ENCODE results near the gene MYOM1. TPM values are rescaled to one million over a fixed set of nuclear protein-coding genes. Genes with fewer than 3 reads are reported as not detected.

MYOM1 gene
- total and polyA plus RNA-seq, 9 donors: 265 to 771 (median 603) TPM

DNA sequence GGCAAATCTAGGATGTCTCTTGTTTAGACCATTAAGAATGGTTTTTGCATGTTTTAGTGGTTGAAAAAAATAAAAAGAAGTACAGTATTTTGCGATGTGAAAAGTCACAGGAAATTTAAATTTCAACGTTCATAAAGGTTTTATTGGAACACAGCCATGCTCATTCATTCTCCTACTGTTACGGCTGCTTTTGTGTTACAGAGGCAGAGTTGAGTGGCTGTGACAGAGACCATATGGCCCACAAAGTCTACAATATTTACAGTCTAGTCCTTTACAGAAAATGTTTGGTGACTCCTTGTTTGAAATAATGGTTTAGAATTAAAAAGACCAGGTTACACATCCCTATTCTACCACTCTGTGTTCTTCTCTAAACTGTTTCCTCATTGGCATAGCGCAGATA, 48.1 kb downstream of the MYOM1 start:
- H3K4me3 ChIP-seq (ENCODE audit: low read length): no peak overlapping the region
- no peaks in the 10 kb centered on the region for H3K9me3 ChIP-seq (replicated peaks; ENCODE audit: control insufficient read depth, low read depth, low read length)
- H3K27me3 ChIP-seq (ENCODE audit: control insufficient read depth, insufficient read depth, low read length): no peaks in the 10 kb centered on the region
- no CpG with 5 or more reads among the region's 4 CpGs for WGBS (ENCODE audit: insufficient coverage)
- peaks cover 11% of the 10 kb centered on the region for H3K36me3 ChIP-seq (ENCODE audit: control insufficient read depth, insufficient read depth, low read length)
- no peaks in the 10 kb centered on the region for H3K4me1 ChIP-seq (ENCODE audit: control insufficient read depth, insufficient read depth, low read length)
- DNase-seq: no peak
- no peak overlapping the region for H3K27ac ChIP-seq (ENCODE audit: low read length)

DNA sequence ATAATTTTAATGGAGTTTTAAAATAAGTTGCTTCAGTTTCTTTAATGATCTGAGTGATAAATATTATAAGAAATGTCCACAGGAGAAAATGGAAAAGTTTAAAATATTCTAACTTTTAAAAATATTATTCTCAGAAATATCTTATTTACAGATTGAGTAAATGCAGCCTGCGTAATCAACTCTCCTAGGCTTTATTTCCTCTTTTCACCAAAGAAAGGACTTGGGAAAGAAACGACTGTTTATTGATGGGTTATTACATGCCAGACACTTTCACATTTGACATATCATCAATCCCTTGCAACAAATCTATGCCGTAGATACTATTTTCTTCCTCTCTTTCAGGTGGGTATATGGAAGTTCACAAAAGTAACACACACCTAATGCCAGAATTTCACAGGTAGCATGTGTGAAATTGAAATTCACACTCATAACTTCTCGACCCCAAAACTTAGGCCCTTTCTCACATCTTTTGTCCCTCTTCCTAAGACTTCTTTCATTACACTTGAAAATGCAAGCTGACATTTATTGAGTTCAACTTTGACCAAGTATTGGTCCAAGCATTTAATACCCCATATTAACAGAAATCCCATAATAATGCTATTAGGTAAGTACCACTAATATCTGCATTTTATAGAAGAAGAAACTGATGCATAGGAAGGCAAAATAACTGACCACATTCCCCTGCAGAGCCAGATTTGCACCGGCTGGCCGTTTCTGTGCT, 49.2 kb downstream of the MYOM1 start:
- Histone ChIP-seq H3K4me3 (ENCODE audit: low read length) (no peak overlapping the region), H3K4me1 (ENCODE audit: control insufficient read depth, insufficient read depth, low read length) (no peaks in the 10 kb centered on the region), H3K36me3 (ENCODE audit: control insufficient read depth, insufficient read depth, low read length) (peaks cover 11% of the 10 kb centered on the region), H3K9me3 (replicated peaks; ENCODE audit: control insufficient read depth, low read depth, low read length) (no peaks in the 10 kb centered on the region), H3K27me3 (ENCODE audit: control insufficient read depth, insufficient read depth, low read length) (no peaks in the 10 kb centered on the region), H3K27ac (ENCODE audit: low read length) (no peak overlapping the region)
- 50% methylated on average over 2 of the region's 6 CpGs for WGBS (ENCODE audit: insufficient coverage)
- DNase-seq: no peak

DNA sequence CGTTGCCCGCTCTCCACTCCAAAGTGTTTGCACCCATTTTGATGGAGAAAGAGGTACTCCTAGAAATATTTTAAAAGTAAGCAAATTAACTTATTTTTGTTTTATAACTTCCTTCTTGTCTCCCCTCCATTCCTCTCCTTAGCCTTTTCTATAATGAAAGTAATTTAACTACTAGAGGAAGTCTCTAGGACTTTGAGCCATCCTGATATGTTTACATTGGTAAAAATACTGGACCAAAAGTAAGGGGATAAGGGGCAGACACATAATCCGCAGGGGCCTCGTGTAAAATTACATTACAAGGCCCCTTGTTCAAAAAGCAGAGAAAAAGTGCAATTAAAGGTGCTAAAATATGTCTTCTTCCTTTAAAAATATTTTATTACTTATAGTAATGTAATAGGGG, 55.4 kb downstream of the MYOM1 start:
- peaks cover 11% of the 10 kb centered on the region for H3K36me3 ChIP-seq (ENCODE audit: control insufficient read depth, insufficient read depth, low read length)

DNA sequence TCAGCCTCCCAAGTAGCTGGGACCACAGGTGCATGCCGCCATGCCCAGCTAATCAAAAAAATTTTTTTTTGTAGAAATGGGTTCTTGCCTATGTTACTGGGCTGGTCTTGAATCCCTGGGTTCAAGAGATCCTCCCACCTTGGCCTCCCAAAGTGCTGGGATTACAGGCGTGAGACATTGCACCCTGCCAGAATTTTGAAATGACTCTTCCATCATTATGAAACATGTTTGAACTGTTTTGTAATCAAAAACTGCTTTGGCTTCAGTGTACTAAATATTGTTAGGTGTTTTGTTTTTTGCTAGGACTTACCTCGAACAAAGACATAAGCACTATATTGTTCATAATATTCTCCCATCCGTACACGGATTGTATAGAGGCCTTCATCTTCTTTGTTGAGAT, 55.8 kb downstream of the MYOM1 start:
- whole genome bisulfite sequencing (ENCODE audit: insufficient coverage): no CpG with 5 or more reads among the region's 5 CpGs

More for the DNA sequence above, 55.4 kb downstream of the MYOM1 start:
- H3K27ac ChIP-seq (ENCODE audit: low read length): no peak overlapping the region
- no peaks in the 10 kb centered on the region for H3K4me1 ChIP-seq (ENCODE audit: control insufficient read depth, insufficient read depth, low read length)
- H3K9me3 ChIP-seq (replicated peaks; ENCODE audit: control insufficient read depth, low read depth, low read length): no peaks in the 10 kb centered on the region
- DNase-seq: no peak
- H3K27me3 ChIP-seq (ENCODE audit: control insufficient read depth, insufficient read depth, low read length): no peaks in the 10 kb centered on the region
- no peak overlapping the region for H3K4me3 ChIP-seq (ENCODE audit: low read length)
- WGBS (ENCODE audit: insufficient coverage): no CpG with 5 or more reads among the region's 4 CpGs

DNA sequence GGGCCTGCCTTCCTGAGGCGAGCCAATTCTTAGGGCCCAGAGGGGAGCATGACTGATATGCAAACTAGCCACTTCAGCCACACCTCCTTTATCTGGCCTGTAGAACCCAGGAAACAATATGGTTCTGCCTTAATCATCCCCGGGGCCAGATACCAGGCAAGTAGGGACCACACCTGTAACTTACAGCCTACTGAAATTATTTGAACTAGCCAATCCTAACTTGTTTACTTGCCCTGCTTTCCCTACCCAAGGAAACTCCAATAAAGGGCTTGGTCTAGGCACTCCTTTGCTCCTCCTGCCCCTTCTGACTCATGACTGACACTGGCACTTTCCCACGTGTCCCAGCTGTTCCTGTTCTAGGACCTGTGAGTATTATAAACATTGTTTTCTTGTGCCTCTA, 57.6 kb downstream of the MYOM1 start:
- Histone ChIP-seq H3K36me3 (ENCODE audit: control insufficient read depth, insufficient read depth, low read length) (peaks cover 10% of the 10 kb centered on the region), H3K4me3 (ENCODE audit: low read length) (no peak overlapping the region), H3K27ac (ENCODE audit: low read length) (no peak overlapping the region), H3K9me3 (replicated peaks; ENCODE audit: control insufficient read depth, low read depth, low read length) (no peaks in the 10 kb centered on the region), H3K27me3 (ENCODE audit: control insufficient read depth, insufficient read depth, low read length) (no peaks in the 10 kb centered on the region), H3K4me1 (ENCODE audit: control insufficient read depth, insufficient read depth, low read length) (peaks cover 2% of the 10 kb centered on the region)
- WGBS (ENCODE audit: insufficient coverage): 67% methylated on average over 1 of the region's 3 CpGs
- DNase-seq: no peak

More for the DNA sequence above, 55.8 kb downstream of the MYOM1 start:
- Histone ChIP-seq H3K4me1 (ENCODE audit: control insufficient read depth, insufficient read depth, low read length) (no peaks in the 10 kb centered on the region), H3K4me3 (ENCODE audit: low read length) (no peak overlapping the region), H3K9me3 (replicated peaks; ENCODE audit: control insufficient read depth, low read depth, low read length) (no peaks in the 10 kb centered on the region), H3K36me3 (ENCODE audit: control insufficient read depth, insufficient read depth, low read length) (peaks cover 11% of the 10 kb centered on the region), H3K27me3 (ENCODE audit: control insufficient read depth, insufficient read depth, low read length) (no peaks in the 10 kb centered on the region), H3K27ac (ENCODE audit: low read length) (no peak overlapping the region)
- DNase-seq: no peak

DNA sequence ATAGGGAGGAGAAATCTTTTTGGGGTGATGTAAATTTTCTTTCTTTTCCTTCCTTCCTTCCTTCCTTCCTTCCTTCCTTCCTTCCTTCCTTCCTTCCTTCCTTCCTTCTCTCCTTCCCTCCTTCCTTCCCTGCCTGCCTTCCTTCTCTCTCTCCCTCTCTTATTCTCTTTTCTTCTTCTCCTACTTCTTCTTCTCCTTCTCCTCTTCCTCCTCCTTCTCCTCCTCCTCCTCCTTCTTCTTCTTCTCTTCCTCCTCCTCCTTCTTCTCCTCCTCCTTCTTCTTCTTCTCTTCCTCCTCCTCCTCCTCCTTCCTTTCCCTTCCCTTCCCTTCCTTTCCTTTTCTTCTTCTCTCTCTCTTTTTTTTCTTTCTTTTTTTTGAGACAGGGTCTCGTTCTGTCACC, 59.9 kb downstream of the MYOM1 start:
- Histone ChIP-seq H3K4me1 (ENCODE audit: control insufficient read depth, insufficient read depth, low read length) (peaks cover 4% of the 10 kb centered on the region), H3K36me3 (ENCODE audit: control insufficient read depth, insufficient read depth, low read length) (peaks cover 10% of the 10 kb centered on the region), H3K27me3 (ENCODE audit: control insufficient read depth, insufficient read depth, low read length) (no peaks in the 10 kb centered on the region), H3K27ac (ENCODE audit: low read length) (no peak overlapping the region), H3K4me3 (ENCODE audit: low read length) (no peak overlapping the region), H3K9me3 (replicated peaks; ENCODE audit: control insufficient read depth, low read depth, low read length) (no peaks in the 10 kb centered on the region)
- no peak for DNase-seq
- WGBS (ENCODE audit: insufficient coverage): 100% methylated on average over 1 of the region's 1 CpG

DNA sequence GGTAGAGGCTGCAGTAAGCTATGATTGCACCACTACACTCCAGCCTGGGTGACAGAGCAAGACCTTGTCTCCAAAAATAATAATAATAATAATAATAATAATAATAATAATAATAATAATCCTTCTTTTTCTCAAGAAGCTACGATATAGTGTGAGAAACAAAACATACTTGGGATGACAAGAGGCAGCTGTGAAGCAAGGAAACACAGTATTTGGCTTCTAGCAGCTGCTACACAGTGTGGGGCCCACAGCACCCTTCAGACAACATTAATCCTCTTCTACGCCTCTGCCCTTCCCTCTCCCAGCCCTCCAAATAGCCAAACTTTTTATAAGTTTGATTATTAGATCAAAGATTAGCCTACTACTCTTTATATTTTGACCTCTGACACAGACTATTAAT, 62.2 kb downstream of the MYOM1 start:
- H3K36me3 ChIP-seq (ENCODE audit: control insufficient read depth, insufficient read depth, low read length): peaks cover 10% of the 10 kb centered on the region
- H3K9me3 ChIP-seq (replicated peaks; ENCODE audit: control insufficient read depth, low read depth, low read length): no peaks in the 10 kb centered on the region
- H3K4me1 ChIP-seq (ENCODE audit: control insufficient read depth, insufficient read depth, low read length): peaks cover 4% of the 10 kb centered on the region
- no peaks in the 10 kb centered on the region for H3K27me3 ChIP-seq (ENCODE audit: control insufficient read depth, insufficient read depth, low read length)
- H3K4me3 ChIP-seq (ENCODE audit: low read length): no peak overlapping the region
- no CpG with 5 or more reads among the region's 2 CpGs for WGBS (ENCODE audit: insufficient coverage)
- no peak for DNase-seq
- H3K27ac ChIP-seq (ENCODE audit: low read length): no peak overlapping the region

DNA sequence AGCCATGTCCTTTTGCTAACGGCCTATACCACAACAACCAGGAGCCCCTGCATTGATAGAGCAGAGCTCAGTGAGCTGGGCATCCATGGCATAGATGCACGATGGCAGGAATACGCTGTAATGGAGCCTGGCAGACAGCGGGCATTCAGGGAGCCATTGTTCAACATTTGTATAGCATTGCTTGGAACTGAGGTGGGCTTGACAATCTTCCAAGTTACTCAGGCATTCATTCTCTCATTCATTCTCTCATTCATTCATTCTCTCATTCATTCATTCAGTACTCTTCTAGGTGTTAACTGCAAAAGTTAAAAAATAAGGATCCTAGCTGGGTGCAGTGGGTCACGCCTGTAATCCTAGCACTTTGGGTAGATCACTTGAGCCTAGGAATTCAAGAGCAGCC, 62.7 kb downstream of the MYOM1 start:
- WGBS (ENCODE audit: insufficient coverage): 100% methylated on average over 4 of the region's 5 CpGs
- Histone ChIP-seq H3K27me3 (ENCODE audit: control insufficient read depth, insufficient read depth, low read length) (no peaks in the 10 kb centered on the region), H3K27ac (ENCODE audit: low read length) (no peak overlapping the region), H3K9me3 (replicated peaks; ENCODE audit: control insufficient read depth, low read depth, low read length) (no peaks in the 10 kb centered on the region), H3K4me1 (ENCODE audit: control insufficient read depth, insufficient read depth, low read length) (peaks cover 4% of the 10 kb centered on the region), H3K36me3 (ENCODE audit: control insufficient read depth, insufficient read depth, low read length) (peaks cover 7% of the 10 kb centered on the region), H3K4me3 (ENCODE audit: low read length) (no peak overlapping the region)
- DNase-seq: no peak

DNA sequence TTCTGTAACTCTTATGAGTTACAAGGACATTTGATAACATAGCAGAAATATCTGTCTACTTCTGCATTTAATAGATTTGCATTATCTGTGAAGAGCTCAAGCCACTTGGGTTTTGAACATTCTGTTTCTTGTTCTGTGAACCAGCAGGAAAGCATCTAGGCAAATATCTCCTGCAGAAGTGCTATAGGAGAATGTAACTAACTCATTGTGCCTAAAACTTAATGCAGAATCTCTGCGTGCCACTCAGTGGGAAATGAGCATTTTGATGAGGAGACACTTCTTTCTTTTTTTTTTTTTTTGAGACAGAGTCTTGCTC, 63.5 kb downstream of the MYOM1 start:
- no peak overlapping the region for H3K27ac ChIP-seq (ENCODE audit: low read length)
- H3K36me3 ChIP-seq (ENCODE audit: control insufficient read depth, insufficient read depth, low read length): peaks cover 7% of the 10 kb centered on the region

DNA sequence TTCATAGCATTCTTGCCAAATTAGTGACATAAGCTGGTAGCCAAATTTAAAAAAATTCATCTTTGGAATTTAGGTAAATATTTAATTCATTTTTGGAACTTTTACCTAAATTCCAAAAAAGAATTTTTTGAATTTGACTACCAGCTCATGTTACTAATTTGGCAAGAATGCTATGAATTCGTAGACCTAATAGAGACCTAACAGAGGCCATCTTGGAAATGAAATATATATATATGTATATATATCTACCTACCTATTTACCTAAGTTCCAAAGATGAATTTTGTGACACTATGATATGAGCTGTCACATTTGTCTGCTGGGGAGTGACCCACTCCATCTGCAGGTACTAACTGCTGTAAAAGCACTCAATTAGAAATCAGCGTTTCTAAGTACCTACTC, 65.6 kb downstream of the MYOM1 start:
- WGBS (ENCODE audit: insufficient coverage): no CpG with 5 or more reads among the region's 2 CpGs
- Histone ChIP-seq H3K4me3 (ENCODE audit: low read length) (no peak overlapping the region), H3K36me3 (ENCODE audit: control insufficient read depth, insufficient read depth, low read length) (peaks cover 9% of the 10 kb centered on the region), H3K9me3 (replicated peaks; ENCODE audit: control insufficient read depth, low read depth, low read length) (no peaks in the 10 kb centered on the region), H3K27me3 (ENCODE audit: control insufficient read depth, insufficient read depth, low read length) (no peaks in the 10 kb centered on the region), H3K4me1 (ENCODE audit: control insufficient read depth, insufficient read depth, low read length) (peaks cover 4% of the 10 kb centered on the region), H3K27ac (ENCODE audit: low read length) (no peak overlapping the region)
- DNase-seq: no peak

More for the DNA sequence above, 63.5 kb downstream of the MYOM1 start:
- Histone ChIP-seq H3K9me3 (replicated peaks; ENCODE audit: control insufficient read depth, low read depth, low read length) (no peaks in the 10 kb centered on the region), H3K4me1 (ENCODE audit: control insufficient read depth, insufficient read depth, low read length) (peaks cover 4% of the 10 kb centered on the region), H3K4me3 (ENCODE audit: low read length) (no peak overlapping the region), H3K27me3 (ENCODE audit: control insufficient read depth, insufficient read depth, low read length) (no peaks in the 10 kb centered on the region)
- WGBS (ENCODE audit: insufficient coverage): no CpG with 5 or more reads among the region's 1 CpG
- DNase-seq: no peak
